Thyroid gland (tissue), 4 donors: Measurements from ENCODE around the gene GNAT2. TPM values are rescaled to one million over a fixed set of nuclear protein-coding genes. Genes with fewer than 3 reads are reported as not detected.

Experiments used
- DNase-seq, 2 donors: peaks; one replicate each; pipeline ENCODE4 v3.0.0-alpha.2; 2019
- H3K27ac ChIP-seq, 3 donors: fragments of 200-600 bp; sonication (generic); 1 replicate in 2 of 3; 2 replicates in 1 of 3; pipeline ENCODE4 v1.5.1; 2016 to 2019; ENCODE audit warnings: mild to moderate bottlenecking in 1 of 3, moderate library complexity in 1 of 3
- H3K27me3 ChIP-seq: fragments of 200-600 bp; sonication (generic); one replicate; pipeline ENCODE4 v1.5.1; 2019
- H3K36me3 ChIP-seq, 2 donors: fragments of 200-600 bp; sonication (generic); one replicate each; pipeline ENCODE4 v1.5.1; 2016 to 2019
- H3K4me1 ChIP-seq, 2 donors: fragments of 200-600 bp; sonication (generic); one replicate each; pipeline ENCODE4 v1.5.1; 2017 to 2019
- H3K4me3 ChIP-seq, 3 donors: fragments of 200-600 bp; sonication (generic); replicated peaks in 1 of 3; 1 replicate in 2 of 3; 2 replicates in 1 of 3; pipeline ENCODE4 v1.5.1; 2016; ENCODE audit warnings: mild to moderate bottlenecking in 1 of 3
- H3K9me3 ChIP-seq: fragments of 200-600 bp; sonication (generic); one replicate; pipeline ENCODE4 v1.5.1; 2017
- POLR2A ChIP-seq, 2 donors: fragments of 450-650 bp; IDR thresholded peaks; one replicate each; pipeline ENCODE4 v1.6.1; 2017; ENCODE audit warnings: antibody characterized with exemption in 2 of 2, mild to moderate bottlenecking in 2 of 2, moderate library complexity in 1 of 2
- WGBS, 2 donors: methylation state at CpG; one replicate each; pipeline ENCODE4 v1.1.5; 2017; 5-methylcytosine and 5-hydroxymethylcytosine counted together
- intact Hi-C: fragments of 100-400 bp; cut with DNase I; formaldehyde crosslinking; loops from one replicate; pipeline ENCODE4 v1.15.1; 2023
- total RNA-seq, 4 donors: library from RNA; depleted of rRNA; stranded (reverse); fragments of >200 nt; gene quantifications; one replicate each; pipeline ENCODE4 v1.2.3, GENCODE V29; 2016
- TF ChIP-seq, protein P1 (sequence below), 6 experiments: fragments of 200-600 bp in 3 of 6; fragments of 450-650 bp in 3 of 6; sonication (generic) in 3 of 6; IDR thresholded peaks; one replicate each; pipeline ENCODE4 v1.5.1; 2016 to 2019; ENCODE audit warnings: antibody characterized with exemption in 6 of 6, mild to moderate bottlenecking in 2 of 6, inconsistent platforms in 1 of 6, moderate library complexity in 1 of 6

Gene GNAT2
- total RNA-seq, 4 donors from 2014 or later, result not detected

DNA sequence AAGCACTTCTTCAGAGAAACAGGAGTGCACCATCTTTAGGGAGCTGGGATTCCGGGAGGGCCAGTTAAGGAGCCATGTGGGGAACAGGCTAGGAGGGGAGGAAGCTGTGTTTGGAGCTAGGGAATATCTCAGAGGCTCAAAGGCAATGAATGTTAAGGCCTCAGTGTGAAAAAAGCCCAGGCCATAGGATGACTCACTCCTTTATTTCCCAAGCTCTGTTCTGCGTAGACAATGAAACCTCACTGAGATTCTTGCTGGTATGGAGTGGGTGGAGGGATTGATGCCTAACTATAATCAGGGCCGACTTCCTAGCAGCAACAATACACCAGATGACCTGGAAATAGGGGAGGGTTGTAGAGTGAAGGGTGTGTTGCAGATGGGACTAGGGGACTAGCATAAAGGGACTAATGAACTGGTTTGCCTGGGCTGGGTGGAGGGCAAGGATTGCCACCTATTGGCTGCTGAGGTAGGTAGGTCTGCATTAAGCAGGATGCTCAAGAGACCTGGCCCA is 2.1 kb downstream of the GNAT2 start:
- no peak for DNase-seq
- Histone ChIP-seq H3K27ac (no peak overlapping the region), H3K9me3 (no peaks in the 10 kb centered on the region), H3K27me3 (no peaks in the 10 kb centered on the region), H3K36me3 (no peaks in the 10 kb centered on the region), H3K4me3 (no peak overlapping the region), H3K4me1 (peaks cover 9 to 17% of the 10 kb centered on the region in 2 donors)
- TF ChIP-seq, protein P1, sequence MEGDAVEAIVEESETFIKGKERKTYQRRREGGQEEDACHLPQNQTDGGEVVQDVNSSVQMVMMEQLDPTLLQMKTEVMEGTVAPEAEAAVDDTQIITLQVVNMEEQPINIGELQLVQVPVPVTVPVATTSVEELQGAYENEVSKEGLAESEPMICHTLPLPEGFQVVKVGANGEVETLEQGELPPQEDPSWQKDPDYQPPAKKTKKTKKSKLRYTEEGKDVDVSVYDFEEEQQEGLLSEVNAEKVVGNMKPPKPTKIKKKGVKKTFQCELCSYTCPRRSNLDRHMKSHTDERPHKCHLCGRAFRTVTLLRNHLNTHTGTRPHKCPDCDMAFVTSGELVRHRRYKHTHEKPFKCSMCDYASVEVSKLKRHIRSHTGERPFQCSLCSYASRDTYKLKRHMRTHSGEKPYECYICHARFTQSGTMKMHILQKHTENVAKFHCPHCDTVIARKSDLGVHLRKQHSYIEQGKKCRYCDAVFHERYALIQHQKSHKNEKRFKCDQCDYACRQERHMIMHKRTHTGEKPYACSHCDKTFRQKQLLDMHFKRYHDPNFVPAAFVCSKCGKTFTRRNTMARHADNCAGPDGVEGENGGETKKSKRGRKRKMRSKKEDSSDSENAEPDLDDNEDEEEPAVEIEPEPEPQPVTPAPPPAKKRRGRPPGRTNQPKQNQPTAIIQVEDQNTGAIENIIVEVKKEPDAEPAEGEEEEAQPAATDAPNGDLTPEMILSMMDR (IDR thresholded peaks at IDR 0.05), result no peak
- TF ChIP-seq POLR2A (IDR thresholded peaks at IDR 0.05), result no peak
- intact Hi-C loops, result no loop called here
- 58 to 69% methylated on average over 3 of the region's 3 CpGs for WGBS, 2 donors

DNA sequence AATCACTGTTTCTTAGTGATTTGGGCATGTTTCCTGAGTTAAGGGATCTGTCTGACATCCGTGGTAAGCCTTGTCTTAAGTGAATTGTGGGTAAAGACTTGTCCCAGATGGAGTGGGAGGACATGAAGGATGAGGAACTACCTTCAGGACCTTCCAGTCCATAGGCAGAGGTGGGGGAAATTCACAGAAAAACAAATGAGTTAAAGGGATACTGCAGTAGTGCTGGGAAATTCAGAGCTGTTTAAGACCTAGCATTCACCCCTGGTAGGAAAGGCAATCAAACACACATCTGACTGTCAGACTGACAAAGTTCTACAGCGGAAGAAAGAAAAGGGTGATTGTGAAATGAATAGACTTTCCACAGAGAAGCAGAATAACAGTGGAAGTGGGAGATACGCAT is 3.0 kb downstream of the GNAT2 start:
- 62 to 88% methylated on average over 3 of the region's 3 CpGs for WGBS, 2 donors
- H3K27ac ChIP-seq, result no peak overlapping the region
- no peaks in the 10 kb centered on the region for H3K9me3 ChIP-seq
- peaks cover 3 to 12% of the 10 kb centered on the region in 2 donors for H3K4me1 ChIP-seq
- DNase-seq, result no peak
- H3K36me3 ChIP-seq, result no peaks in the 10 kb centered on the region
- intact Hi-C loops, result no loop called here
- no peak overlapping the region for H3K4me3 ChIP-seq
- no peaks in the 10 kb centered on the region for H3K27me3 ChIP-seq
- TF ChIP-seq, protein P1 (IDR thresholded peaks at IDR 0.05), result no peak
- TF ChIP-seq POLR2A (IDR thresholded peaks at IDR 0.05), result no peak

DNA sequence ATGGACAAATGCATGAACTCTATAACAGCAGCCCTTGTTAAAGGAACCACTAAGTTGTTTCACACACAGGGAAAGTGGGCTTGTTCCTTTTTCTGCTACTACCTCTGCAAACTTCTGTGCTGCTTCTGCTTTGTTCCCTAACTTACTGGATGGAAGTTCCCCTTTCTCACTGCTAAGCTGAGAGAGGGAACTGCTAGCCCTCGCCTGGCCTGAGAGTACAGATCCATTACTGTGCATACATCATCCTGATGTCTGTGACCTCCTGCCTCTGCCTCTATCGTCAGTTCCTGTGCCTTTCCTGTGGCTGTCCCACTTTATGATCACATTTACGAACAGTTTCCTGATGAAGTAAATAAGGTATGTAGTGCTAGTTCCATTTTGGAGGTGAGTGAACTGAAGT is 3.5 kb downstream of the GNAT2 start:
- H3K27ac ChIP-seq, result no peak overlapping the region
- no peak for DNase-seq
- no peaks in the 10 kb centered on the region for H3K36me3 ChIP-seq
- H3K27me3 ChIP-seq, result no peaks in the 10 kb centered on the region
- 66 to 69% methylated on average over 3 of the region's 3 CpGs for WGBS, 2 donors
- H3K9me3 ChIP-seq, result no peaks in the 10 kb centered on the region
- peaks cover 0 to 7% of the 10 kb centered on the region in 2 donors for H3K4me1 ChIP-seq
- no peak overlapping the region for H3K4me3 ChIP-seq
- TF ChIP-seq POLR2A (IDR thresholded peaks at IDR 0.05), result no peak
- TF ChIP-seq, protein P1 (IDR thresholded peaks at IDR 0.05), result no peak
- intact Hi-C loops, result no loop called here

DNA sequence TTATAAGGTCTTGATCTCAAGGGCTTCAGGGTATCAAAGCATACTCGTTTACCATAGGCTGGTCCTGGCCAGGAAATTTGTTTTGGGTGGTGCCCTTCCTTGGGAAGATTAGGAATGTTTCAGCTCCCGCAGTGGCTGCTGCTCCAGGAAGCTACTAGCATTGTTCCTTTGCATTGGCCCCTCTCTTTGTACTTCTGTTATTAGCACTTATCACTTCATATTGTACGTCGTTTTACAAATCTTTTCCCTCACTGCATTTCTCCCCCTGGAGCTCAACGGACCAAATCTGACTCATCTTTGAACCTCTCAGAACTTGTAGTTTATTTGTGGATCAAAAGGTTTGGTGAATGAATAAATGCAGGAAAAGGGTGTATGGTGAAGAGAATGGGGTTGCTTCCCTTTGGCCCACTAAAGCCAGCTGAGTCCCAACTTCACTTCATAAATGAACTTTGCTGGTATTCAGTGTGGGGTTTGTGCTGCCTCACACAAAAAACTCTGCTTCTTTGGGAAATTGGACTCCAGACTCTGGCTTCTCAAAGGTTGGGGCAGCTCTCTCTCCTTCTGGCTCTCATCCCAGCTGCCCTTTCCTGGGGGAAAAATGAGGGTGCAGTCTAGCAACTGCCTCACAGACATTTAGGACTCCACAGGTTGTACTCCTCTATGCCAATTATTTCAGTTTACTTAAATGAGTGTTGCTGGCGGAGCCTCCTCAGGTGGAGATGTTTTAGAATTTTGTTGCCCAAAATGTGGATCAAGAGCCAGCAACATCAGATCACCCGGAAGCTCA is 5.9 kb downstream of the GNAT2 start:
- no peak for TF ChIP-seq POLR2A (IDR thresholded peaks at IDR 0.05)
- TF ChIP-seq, protein P1 (IDR thresholded peaks at IDR 0.05), result no peak
- no peaks in the 10 kb centered on the region for H3K4me1 ChIP-seq
- no peaks in the 10 kb centered on the region for H3K9me3 ChIP-seq
- 57 to 62% methylated on average over 7 of the region's 7 CpGs for WGBS, 2 donors
- no peaks in the 10 kb centered on the region for H3K27me3 ChIP-seq
- intact Hi-C loops, result no loop called here
- H3K4me3 ChIP-seq, result no peak overlapping the region
- H3K36me3 ChIP-seq, result no peaks in the 10 kb centered on the region
- no peak for DNase-seq
- H3K27ac ChIP-seq, result no peak overlapping the region

DNA sequence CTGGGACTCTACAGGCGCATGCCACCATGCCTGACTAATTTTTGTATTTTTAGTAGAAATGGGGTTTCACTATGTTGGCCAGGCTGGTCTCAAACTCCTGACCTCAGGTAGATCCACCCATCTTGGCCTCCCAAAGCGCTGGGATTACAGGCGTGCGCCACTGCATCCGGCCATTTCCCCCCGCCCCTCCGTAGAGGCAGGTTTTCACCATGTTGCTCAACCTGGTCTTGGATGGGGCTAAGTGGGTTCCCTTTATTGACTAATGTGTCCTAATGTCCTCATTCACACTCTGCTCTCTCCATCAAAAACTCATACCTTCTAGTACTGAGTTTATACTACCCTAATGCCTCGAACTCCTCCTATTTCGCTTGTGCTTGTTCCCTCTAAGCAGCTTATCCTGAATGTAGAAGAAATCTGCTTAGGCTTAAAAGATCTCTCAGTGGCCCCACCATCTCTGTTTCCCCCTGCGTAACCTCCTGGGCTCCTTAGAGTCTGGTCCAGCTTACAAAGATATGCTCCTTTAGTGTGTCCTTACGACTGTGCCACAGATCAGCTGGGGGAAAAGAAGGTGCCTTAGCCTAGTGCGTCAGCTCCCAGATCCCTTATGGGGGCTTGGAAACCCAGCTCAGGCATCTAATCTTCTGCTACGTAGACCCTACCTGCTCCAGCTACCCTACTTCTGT is 8.0 kb downstream of the GNAT2 start:
- Histone ChIP-seq H3K4me3 (no peak overlapping the region), H3K27me3 (no peaks in the 10 kb centered on the region), H3K9me3 (no peaks in the 10 kb centered on the region), H3K27ac (no peak overlapping the region), H3K36me3 (no peaks in the 10 kb centered on the region), H3K4me1 (no peaks in the 10 kb centered on the region)
- 92% methylated on average over 13 of the region's 13 CpGs for WGBS, 2 donors
- intact Hi-C loops, result no loop called here
- no peak for DNase-seq
- TF ChIP-seq POLR2A (IDR thresholded peaks at IDR 0.05), result no peak
- TF ChIP-seq, protein P1 (IDR thresholded peaks at IDR 0.05), result no peak
